Uterus (tissue), 4 donors: Measurements from ENCODE around the gene AGRP. TPM values are rescaled to one million over a fixed set of nuclear protein-coding genes. Genes with fewer than 3 reads are reported as not detected.

Source experiments
- DNase-seq, 2 donors: peaks; one replicate each; pipeline ENCODE4 v3.0.0-alpha.2; 2019 to 2020
- H3K27ac ChIP-seq, 2 donors: fragments of 200-600 bp; sonication (generic); 1 replicate in 1 of 2; 2 replicates in 1 of 2; pipeline ENCODE4 v1.5.1; 2016 to 2018
- H3K27me3 ChIP-seq, 2 donors: fragments of 200-600 bp; sonication (generic); one replicate each; pipeline ENCODE4 v1.5.1; 2018 to 2019; ENCODE audit warnings: control low read depth in 1 of 2
- H3K36me3 ChIP-seq, 2 donors: fragments of 200-600 bp; sonication (generic); one replicate each; pipeline ENCODE4 v1.5.1; 2019; ENCODE audit warnings: control low read depth in 1 of 2
- H3K4me1 ChIP-seq, 2 donors: fragments of 200-600 bp; sonication (generic); one replicate each; pipeline ENCODE4 v1.5.1; 2018 to 2019; ENCODE audit warnings: control low read depth in 1 of 2
- H3K4me3 ChIP-seq, 2 donors: fragments of 200-600 bp; sonication (generic); 1 replicate in 1 of 2; 2 replicates in 1 of 2; pipeline ENCODE4 v1.5.1; 2018 to 2019; ENCODE audit warnings: mild to moderate bottlenecking in 1 of 2
- H3K9me3 ChIP-seq, 2 donors: fragments of 200-600 bp; sonication (generic); one replicate each; pipeline ENCODE4 v1.5.1; 2019; ENCODE audit warnings: control low read depth in 1 of 2
- POLR2A ChIP-seq, 2 donors: fragments of 450-650 bp; IDR thresholded peaks; one replicate each; pipeline ENCODE4 v1.6.1; 2016; ENCODE audit warnings: antibody characterized with exemption in 2 of 2, mild to moderate bottlenecking in 1 of 2, moderate library complexity in 1 of 2
- intact Hi-C: fragments of 100-400 bp; cut with DNase I; formaldehyde crosslinking; loops from one replicate; pipeline ENCODE4 v1.15.1; 2023; ENCODE audit warnings: low total_unique reads
- total RNA-seq, 4 donors: library from RNA; depleted of rRNA in 3 of 4; stranded (reverse); fragments of >200 nt in 3 of 4; gene quantifications; one replicate each; pipeline versions ENCODE4 v1.1.0 to v1.2.4, GENCODE V29; 2014 to 2023
- TF ChIP-seq, protein P1 (sequence below), 4 experiments: fragments of 200-600 bp in 2 of 4; fragments of 450-650 bp in 2 of 4; sonication (generic) in 2 of 4; IDR thresholded peaks; one replicate each; pipeline ENCODE4 v1.5.1; 2016 to 2019; ENCODE audit warnings: antibody characterized with exemption in 4 of 4, mild to moderate bottlenecking in 2 of 4, moderate library complexity in 1 of 4
- donor health status: DM: yes; HTN: yes; CAD: no.

AGRP gene
- total RNA-seq, 4 donors from 2014 or later = not detected

DNA sequence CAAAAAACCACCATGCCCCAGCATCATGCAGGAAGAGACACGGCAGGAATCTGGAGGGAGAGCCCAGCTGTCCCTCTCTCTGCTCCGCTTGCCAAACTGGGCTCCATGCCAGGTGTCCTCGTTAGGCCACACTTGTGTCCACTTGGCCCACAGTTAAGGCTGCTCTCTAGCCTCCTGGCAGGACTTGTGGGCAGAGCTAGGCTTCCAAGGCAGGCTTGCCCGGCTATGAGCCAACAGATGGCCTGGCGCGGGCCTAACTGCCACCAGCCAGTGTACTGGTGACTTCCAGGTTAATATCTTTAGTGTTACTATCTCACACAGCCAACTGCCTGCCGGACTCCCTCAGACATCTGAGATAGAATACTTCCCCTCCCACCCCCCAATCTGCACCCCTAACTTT lies 13.0 kb downstream of the AGRP start:
- Histone ChIP-seq H3K27ac (no peak overlapping the region), H3K9me3 (no peaks in the 10 kb centered on the region), H3K4me1 (peaks cover 4 to 8% of the 10 kb centered on the region in 2 donors), H3K27me3 (no peaks in the 10 kb centered on the region), H3K4me3 (no peak overlapping the region), H3K36me3 (no peaks in the 10 kb centered on the region)
- no peak for DNase-seq
- intact Hi-C loops = no loop called here
- TF ChIP-seq, protein P1, sequence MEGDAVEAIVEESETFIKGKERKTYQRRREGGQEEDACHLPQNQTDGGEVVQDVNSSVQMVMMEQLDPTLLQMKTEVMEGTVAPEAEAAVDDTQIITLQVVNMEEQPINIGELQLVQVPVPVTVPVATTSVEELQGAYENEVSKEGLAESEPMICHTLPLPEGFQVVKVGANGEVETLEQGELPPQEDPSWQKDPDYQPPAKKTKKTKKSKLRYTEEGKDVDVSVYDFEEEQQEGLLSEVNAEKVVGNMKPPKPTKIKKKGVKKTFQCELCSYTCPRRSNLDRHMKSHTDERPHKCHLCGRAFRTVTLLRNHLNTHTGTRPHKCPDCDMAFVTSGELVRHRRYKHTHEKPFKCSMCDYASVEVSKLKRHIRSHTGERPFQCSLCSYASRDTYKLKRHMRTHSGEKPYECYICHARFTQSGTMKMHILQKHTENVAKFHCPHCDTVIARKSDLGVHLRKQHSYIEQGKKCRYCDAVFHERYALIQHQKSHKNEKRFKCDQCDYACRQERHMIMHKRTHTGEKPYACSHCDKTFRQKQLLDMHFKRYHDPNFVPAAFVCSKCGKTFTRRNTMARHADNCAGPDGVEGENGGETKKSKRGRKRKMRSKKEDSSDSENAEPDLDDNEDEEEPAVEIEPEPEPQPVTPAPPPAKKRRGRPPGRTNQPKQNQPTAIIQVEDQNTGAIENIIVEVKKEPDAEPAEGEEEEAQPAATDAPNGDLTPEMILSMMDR (IDR thresholded peaks at IDR 0.05) = no peak
- TF ChIP-seq POLR2A (IDR thresholded peaks at IDR 0.05) = no peak

DNA sequence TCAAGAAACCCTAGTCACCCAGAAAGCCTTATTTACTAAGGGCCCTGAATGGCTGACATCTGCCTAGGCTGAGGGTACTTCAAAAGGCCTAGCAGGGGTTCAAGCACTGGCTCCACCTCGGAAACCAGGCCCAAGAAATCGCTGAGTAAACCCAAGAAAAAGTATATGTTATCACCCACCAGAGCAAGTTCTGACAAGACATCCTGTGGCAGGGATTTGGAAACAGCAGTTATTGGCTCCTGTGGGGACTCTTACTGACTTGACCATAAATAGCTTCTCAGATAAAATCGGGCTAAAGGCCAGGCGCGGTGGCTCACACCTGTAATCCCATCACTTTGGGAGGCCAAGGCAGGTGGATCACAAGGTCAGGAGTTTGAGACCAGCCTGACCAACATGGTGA lies 14.6 kb downstream of the AGRP start:
- Histone ChIP-seq H3K9me3 (no peaks in the 10 kb centered on the region), H3K36me3 (no peaks in the 10 kb centered on the region), H3K27ac (no peak overlapping the region), H3K27me3 (no peaks in the 10 kb centered on the region), H3K4me1 (peaks cover 4 to 10% of the 10 kb centered on the region in 2 donors), H3K4me3 (no peak overlapping the region)
- DNase-seq = no peak
- intact Hi-C loops = no loop called here
- TF ChIP-seq POLR2A (IDR thresholded peaks at IDR 0.05) = no peak
- TF ChIP-seq, protein P1 (IDR thresholded peaks at IDR 0.05) = no peak

DNA sequence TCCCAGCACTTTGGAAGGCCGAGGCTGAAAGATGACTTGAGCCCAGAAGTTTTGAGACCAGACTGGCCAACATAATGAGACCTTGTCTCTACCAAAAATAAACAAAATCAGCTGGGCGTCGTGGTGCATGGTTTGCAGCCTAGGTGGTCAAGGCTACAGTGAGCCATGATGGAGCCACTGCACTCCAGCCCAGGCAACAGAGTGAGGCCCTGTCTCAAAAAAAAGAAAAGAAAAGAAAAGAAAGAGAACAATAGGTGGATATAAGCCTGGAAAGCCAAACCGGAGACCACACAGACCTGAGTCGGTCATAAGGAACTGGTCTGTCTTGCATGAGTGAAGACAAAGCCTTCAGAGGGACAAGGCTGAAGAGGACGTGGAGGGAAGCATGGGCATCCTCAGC lies 16.8 kb downstream of the AGRP start:
- Histone ChIP-seq H3K27me3 (no peaks in the 10 kb centered on the region), H3K4me3 (no peak overlapping the region), H3K9me3 (no peaks in the 10 kb centered on the region), H3K4me1 (peaks cover 4 to 10% of the 10 kb centered on the region in 2 donors), H3K36me3 (no peaks in the 10 kb centered on the region), H3K27ac (no peak overlapping the region)
- intact Hi-C loops = no loop called here
- DNase-seq = no peak
- TF ChIP-seq, protein P1 (IDR thresholded peaks at IDR 0.05) = no peak
- no peak for TF ChIP-seq POLR2A (IDR thresholded peaks at IDR 0.05)

DNA sequence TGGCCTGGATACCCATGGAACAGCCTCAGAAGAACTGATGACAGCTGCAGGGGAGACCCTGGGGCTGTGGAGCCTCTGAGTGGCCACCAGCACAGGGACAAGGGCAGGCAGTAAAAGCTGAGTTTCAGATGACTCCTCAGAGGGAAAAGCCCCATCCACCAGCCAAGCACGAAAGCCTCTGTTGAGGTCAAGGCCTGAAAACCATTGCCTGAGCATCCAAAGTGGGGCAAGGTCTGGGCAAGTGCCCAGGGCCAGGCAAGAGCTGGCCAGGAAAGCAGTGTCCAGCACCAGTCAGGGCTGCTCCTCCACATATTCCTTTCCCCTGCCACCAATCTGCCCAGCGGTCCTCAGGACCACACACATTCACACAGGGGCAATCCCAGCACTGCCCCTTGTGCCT lies 18.8 kb downstream of the AGRP start:
- H3K4me3 ChIP-seq = no peak overlapping the region
- peaks cover 16 to 24% of the 10 kb centered on the region in 2 donors for H3K4me1 ChIP-seq
- no peak overlapping the region for H3K27ac ChIP-seq
- H3K27me3 ChIP-seq = no peaks in the 10 kb centered on the region
- no peak for DNase-seq
- no peaks in the 10 kb centered on the region for H3K36me3 ChIP-seq
- H3K9me3 ChIP-seq = no peaks in the 10 kb centered on the region
- intact Hi-C loops = loop anchor here (5.0 kb wide), 1 partner anchor 37 kb away; no protein-coding TSS in a partner anchor
- TF ChIP-seq POLR2A (IDR thresholded peaks at IDR 0.05) = no peak
- TF ChIP-seq, protein P1 (IDR thresholded peaks at IDR 0.05) = no peak

DNA sequence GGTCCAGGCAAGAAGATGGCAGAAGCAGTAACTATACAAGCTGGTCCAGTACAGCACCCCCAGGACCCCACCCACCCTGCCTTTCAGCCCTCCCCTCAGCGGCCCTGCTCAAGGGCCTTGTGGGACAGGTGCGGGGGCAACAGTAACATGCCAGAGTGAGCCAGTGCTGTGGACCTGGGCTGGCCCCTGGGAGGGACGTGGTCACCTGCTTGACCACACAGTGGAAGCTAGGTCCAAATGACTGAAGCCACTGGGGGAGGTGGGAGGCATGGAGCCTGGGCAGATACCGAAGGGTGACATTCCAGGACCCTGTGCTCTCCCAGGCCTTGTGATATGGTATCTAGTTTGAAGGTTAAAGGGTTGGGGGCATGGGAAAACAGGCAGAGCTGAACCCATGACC lies 19.7 kb downstream of the AGRP start:
- Histone ChIP-seq H3K4me3 (no peak overlapping the region), H3K9me3 (no peaks in the 10 kb centered on the region), H3K27ac (no peak overlapping the region), H3K27me3 (no peaks in the 10 kb centered on the region), H3K4me1 (peaks cover 21 to 33% of the 10 kb centered on the region in 2 donors), H3K36me3 (no peaks in the 10 kb centered on the region)
- TF ChIP-seq POLR2A (IDR thresholded peaks at IDR 0.05) = no peak
- TF ChIP-seq, protein P1 (IDR thresholded peaks at IDR 0.05) = no peak
- intact Hi-C loops = loop anchor here (5.0 kb wide), 1 partner anchor 36 kb away; no protein-coding TSS in a partner anchor
- no peak for DNase-seq
